ENCODE measurements around the gene WSCD2.

WSCD2 gene

DNA sequence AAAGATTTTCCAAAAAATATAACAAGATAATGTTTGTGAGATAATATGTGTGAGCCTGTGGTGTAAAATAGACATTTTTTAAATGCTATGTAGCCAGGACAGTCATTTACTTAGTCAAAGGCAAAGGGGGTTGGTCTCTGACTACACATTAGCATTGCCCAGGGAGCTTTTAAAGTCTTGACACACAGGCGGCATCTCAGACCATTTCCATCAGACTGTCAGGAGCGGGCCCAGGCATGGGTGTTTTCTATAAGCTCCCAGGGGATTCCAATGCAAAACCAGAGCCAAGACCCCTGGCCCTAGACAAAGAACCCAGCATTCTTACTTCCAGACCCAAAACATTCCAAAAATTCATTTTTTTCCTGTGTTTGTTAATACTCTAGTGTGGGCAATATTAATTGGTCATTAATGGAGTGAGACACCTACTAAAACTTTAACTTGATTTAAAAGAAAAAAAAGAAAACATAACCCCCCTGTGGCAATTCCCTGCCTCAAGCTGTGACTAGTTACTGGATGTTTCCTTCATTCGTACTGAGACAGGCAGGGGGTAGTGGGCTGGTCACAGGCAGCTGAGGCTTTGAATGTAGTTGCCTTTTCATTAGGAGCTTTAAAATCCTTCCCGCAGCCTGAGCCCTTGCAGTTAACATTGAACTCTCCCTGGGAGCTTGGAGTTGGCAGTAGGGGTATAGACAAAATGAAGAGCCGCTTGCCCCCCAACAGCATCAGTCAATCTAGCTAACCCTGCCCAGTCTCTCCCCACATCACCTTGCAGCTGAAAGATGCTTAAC lies 106.3 kb downstream of the WSCD2 start:
- no peak overlapping the region for H3K27ac ChIP-seq (ENCODE audit: low read length)
- no peak overlapping the region for H3K9ac ChIP-seq (ENCODE audit: low read length)
- H4K20me1 ChIP-seq (ENCODE audit: insufficient read depth, low read length) = no peaks in the 10 kb centered on the region
- no peaks in the 10 kb centered on the region for H3K9me2 ChIP-seq (replicated peaks; ENCODE audit: insufficient read depth, low read length)
- no peak overlapping the region for H3K4me2 ChIP-seq (ENCODE audit: low read depth, low read length)
- no peak for DNase-seq
- no peaks in the 10 kb centered on the region for H3F3A ChIP-seq (ENCODE audit: insufficient read depth, low read length)
- no peak overlapping the region for H3K4me3 ChIP-seq (ENCODE audit: low read length)
- H2AFZ ChIP-seq (ENCODE audit: low read length) = no peak overlapping the region
- no peaks in the 10 kb centered on the region for H3K4me1 ChIP-seq (ENCODE audit: low read length)
- H3K79me2 ChIP-seq (ENCODE audit: low read length) = no peaks in the 10 kb centered on the region
- TF ChIP-seq, protein P1, sequence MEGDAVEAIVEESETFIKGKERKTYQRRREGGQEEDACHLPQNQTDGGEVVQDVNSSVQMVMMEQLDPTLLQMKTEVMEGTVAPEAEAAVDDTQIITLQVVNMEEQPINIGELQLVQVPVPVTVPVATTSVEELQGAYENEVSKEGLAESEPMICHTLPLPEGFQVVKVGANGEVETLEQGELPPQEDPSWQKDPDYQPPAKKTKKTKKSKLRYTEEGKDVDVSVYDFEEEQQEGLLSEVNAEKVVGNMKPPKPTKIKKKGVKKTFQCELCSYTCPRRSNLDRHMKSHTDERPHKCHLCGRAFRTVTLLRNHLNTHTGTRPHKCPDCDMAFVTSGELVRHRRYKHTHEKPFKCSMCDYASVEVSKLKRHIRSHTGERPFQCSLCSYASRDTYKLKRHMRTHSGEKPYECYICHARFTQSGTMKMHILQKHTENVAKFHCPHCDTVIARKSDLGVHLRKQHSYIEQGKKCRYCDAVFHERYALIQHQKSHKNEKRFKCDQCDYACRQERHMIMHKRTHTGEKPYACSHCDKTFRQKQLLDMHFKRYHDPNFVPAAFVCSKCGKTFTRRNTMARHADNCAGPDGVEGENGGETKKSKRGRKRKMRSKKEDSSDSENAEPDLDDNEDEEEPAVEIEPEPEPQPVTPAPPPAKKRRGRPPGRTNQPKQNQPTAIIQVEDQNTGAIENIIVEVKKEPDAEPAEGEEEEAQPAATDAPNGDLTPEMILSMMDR (IDR thresholded peaks at IDR 0.05; ENCODE audit: low read length) = no peak
- TF ChIP-seq EZH2 (optimal IDR thresholded peaks at IDR 0.05; ENCODE audit: low read depth, low read length) (no peak), EZH2phosphoT487 (IDR thresholded peaks at IDR 0.05; ENCODE audit: low read length) (no peak)
- peaks cover 5% of the 10 kb centered on the region; the same call in 1 of the 2 replicates for H3K27me3 ChIP-seq (replicated peaks; ENCODE audit: insufficient read depth, low read length)
- no peaks in the 10 kb centered on the region for H3K36me3 ChIP-seq (replicated peaks; ENCODE audit: insufficient read depth, low read length)
- no peaks in the 10 kb centered on the region for H3K9me3 ChIP-seq (replicated peaks; ENCODE audit: insufficient read depth, low read length)

DNA sequence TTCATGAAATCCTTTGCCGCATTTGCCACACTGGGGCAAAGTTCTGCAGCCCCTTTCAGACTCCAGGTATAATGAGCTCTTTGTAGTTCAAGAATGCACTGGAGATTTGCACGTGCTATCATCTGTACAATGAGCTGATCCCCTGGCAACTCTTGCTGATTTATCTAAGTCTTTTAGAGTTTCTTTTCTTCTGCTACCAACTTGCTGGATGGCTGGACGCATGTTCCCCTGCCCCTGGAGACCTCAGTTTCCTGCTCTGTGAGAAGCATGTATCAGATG lies 106.8 kb downstream of the WSCD2 start:
- no peaks in the 10 kb centered on the region for H4K20me1 ChIP-seq (ENCODE audit: insufficient read depth, low read length)
- H3K36me3 ChIP-seq (replicated peaks; ENCODE audit: insufficient read depth, low read length) = no peaks in the 10 kb centered on the region
- no peak overlapping the region for H3K4me2 ChIP-seq (ENCODE audit: low read depth, low read length)
- H3K79me2 ChIP-seq (ENCODE audit: low read length) = no peaks in the 10 kb centered on the region
- no peak overlapping the region for H3K27ac ChIP-seq (ENCODE audit: low read length)
- no peak overlapping the region for H3K4me3 ChIP-seq (ENCODE audit: low read length)
- no peaks in the 10 kb centered on the region for H3K4me1 ChIP-seq (ENCODE audit: low read length)
- TF ChIP-seq EZH2 (optimal IDR thresholded peaks at IDR 0.05; ENCODE audit: low read depth, low read length) (no peak), EZH2phosphoT487 (IDR thresholded peaks at IDR 0.05; ENCODE audit: low read length) (no peak)
- TF ChIP-seq, protein P1 (IDR thresholded peaks at IDR 0.05; ENCODE audit: low read length) = no peak
- no peak for DNase-seq
- no peak overlapping the region for H3K9ac ChIP-seq (ENCODE audit: low read length)
- H3F3A ChIP-seq (ENCODE audit: insufficient read depth, low read length) = no peaks in the 10 kb centered on the region
- H3K9me2 ChIP-seq (replicated peaks; ENCODE audit: insufficient read depth, low read length) = no peaks in the 10 kb centered on the region
- no peaks in the 10 kb centered on the region for H3K9me3 ChIP-seq (replicated peaks; ENCODE audit: insufficient read depth, low read length)
- H2AFZ ChIP-seq (ENCODE audit: low read length) = no peak overlapping the region
- H3K27me3 ChIP-seq (replicated peaks; ENCODE audit: insufficient read depth, low read length) = no peaks in the 10 kb centered on the region; the same call in 1 of the 2 replicates

DNA sequence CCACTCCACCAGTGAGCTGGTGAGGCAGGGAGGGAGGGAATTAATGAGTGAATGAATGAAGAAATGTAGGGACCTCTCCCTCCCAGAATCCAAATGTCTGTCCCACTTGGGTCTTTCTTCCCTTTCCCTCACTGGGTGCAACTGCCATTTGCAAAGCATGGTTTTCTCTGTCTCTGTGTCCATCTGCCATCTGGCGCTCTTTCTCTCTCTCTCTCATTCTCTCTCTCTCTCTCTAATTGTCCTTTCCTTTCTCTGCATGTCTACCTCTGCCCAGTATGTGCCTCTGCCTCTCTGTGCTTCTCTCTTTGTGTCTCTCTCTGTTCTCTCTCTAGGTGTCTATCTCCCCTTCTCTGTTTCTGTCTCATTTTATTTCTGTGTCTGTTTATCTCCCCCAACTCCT lies 107.3 kb downstream of the WSCD2 start:
- Histone ChIP-seq H3K27me3 (replicated peaks; ENCODE audit: insufficient read depth, low read length) (no peaks in the 10 kb centered on the region; the same call in 1 of the 2 replicates), H3K79me2 (ENCODE audit: low read length) (no peaks in the 10 kb centered on the region), H3K4me3 (ENCODE audit: low read length) (no peak overlapping the region), H3K9ac (ENCODE audit: low read length) (no peak overlapping the region), H3F3A (ENCODE audit: insufficient read depth, low read length) (no peaks in the 10 kb centered on the region), H3K4me2 (ENCODE audit: low read depth, low read length) (no peak overlapping the region), H3K9me2 (replicated peaks; ENCODE audit: insufficient read depth, low read length) (no peaks in the 10 kb centered on the region), H4K20me1 (ENCODE audit: insufficient read depth, low read length) (no peaks in the 10 kb centered on the region), H3K36me3 (replicated peaks; ENCODE audit: insufficient read depth, low read length) (no peaks in the 10 kb centered on the region), H3K4me1 (ENCODE audit: low read length) (no peaks in the 10 kb centered on the region), H2AFZ (ENCODE audit: low read length) (no peak overlapping the region), H3K27ac (ENCODE audit: low read length) (no peak overlapping the region), H3K9me3 (replicated peaks; ENCODE audit: insufficient read depth, low read length) (no peaks in the 10 kb centered on the region)
- TF ChIP-seq EZH2 (optimal IDR thresholded peaks at IDR 0.05; ENCODE audit: low read depth, low read length) (no peak), EZH2phosphoT487 (IDR thresholded peaks at IDR 0.05; ENCODE audit: low read length) (no peak)
- TF ChIP-seq, protein P1 (IDR thresholded peaks at IDR 0.05; ENCODE audit: low read length) = no peak
- no peak for DNase-seq
